Mucosa of stomach (tissue), 1 donor: ENCODE measurements around the gene CENPP.

Experiments
- H3K27me3 ChIP-seq: one replicate; pipeline ENCODE4 v1.7.0; 2013; ENCODE audit warnings: mild to moderate bottlenecking, low read length; ENCODE audit not compliant: control insufficient read depth, insufficient read depth
- H3K36me3 ChIP-seq: one replicate; pipeline ENCODE4 v1.7.0; 2013; ENCODE audit warnings: low read length; ENCODE audit not compliant: control insufficient read depth, insufficient read depth
- H3K4me1 ChIP-seq: one replicate; pipeline ENCODE4 v1.7.0; 2013; ENCODE audit warnings: mild to moderate bottlenecking, low read length; ENCODE audit not compliant: control insufficient read depth, insufficient read depth
- H3K4me3 ChIP-seq: one replicate; pipeline ENCODE4 v1.7.0; 2013; ENCODE audit warnings: low read length
- H3K9ac ChIP-seq: one replicate; pipeline ENCODE4 v1.7.0; 2013; ENCODE audit warnings: mild to moderate bottlenecking, low read length, moderate library complexity
- H3K9me3 ChIP-seq: one replicate; pipeline ENCODE4 v1.7.0; 2013; ENCODE audit warnings: mild to moderate bottlenecking, low read length, moderate library complexity; ENCODE audit not compliant: control insufficient read depth
- donor health status: Pancreatic carcinoma.

CENPP gene

GRCh38 chr9:92508018-92508820 is 182.5 kb downstream of the CENPP start:
- no peak overlapping the region for H3K9ac ChIP-seq
- H3K9me3 ChIP-seq, result no peaks in the 10 kb centered on the region
- no peaks in the 10 kb centered on the region for H3K36me3 ChIP-seq
- H3K27me3 ChIP-seq, result no peaks in the 10 kb centered on the region
- no peak overlapping the region for H3K4me3 ChIP-seq
- H3K4me1 ChIP-seq, result no peaks in the 10 kb centered on the region

DNA sequence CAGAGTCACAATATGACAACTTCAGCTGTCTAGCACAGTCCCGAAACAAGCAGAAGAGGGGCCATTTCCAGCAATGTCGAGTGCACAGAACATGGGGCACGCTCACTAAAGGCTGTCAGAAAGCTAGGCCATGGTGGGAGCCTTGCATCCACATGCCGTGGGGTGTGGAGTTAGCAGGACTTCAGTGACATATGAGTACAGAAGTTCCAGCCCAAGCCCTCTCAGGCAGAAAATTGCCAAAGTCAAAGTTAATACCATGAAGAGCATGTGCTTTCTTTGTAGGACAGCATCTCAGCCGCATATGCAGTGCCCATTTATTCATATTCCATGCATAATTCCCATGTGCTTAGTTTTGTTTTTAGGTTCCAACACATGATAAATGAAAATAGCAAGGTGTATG is 183.3 kb downstream of the CENPP start:
- Histone ChIP-seq H3K4me3 (no peak overlapping the region), H3K9ac (no peak overlapping the region), H3K27me3 (no peaks in the 10 kb centered on the region), H3K4me1 (no peaks in the 10 kb centered on the region), H3K9me3 (no peaks in the 10 kb centered on the region), H3K36me3 (no peaks in the 10 kb centered on the region)

GRCh38 chr9:92510747-92511146 is 185.0 kb downstream of the CENPP start:
- Histone ChIP-seq H3K36me3 (no peaks in the 10 kb centered on the region), H3K4me1 (no peaks in the 10 kb centered on the region)

GRCh38 chr9:92512622-92513021 is 186.9 kb downstream of the CENPP start:
- Histone ChIP-seq H3K4me3 (no peak overlapping the region), H3K9me3 (no peaks in the 10 kb centered on the region), H3K9ac (no peak overlapping the region), H3K4me1 (no peaks in the 10 kb centered on the region), H3K27me3 (no peaks in the 10 kb centered on the region), H3K36me3 (no peaks in the 10 kb centered on the region)

More at GRCh38 chr9:92510747-92511146, 185.0 kb downstream of the CENPP start:
- no peaks in the 10 kb centered on the region for H3K9me3 ChIP-seq
- H3K9ac ChIP-seq, result no peak overlapping the region
- H3K4me3 ChIP-seq, result no peak overlapping the region
- no peaks in the 10 kb centered on the region for H3K27me3 ChIP-seq

DNA sequence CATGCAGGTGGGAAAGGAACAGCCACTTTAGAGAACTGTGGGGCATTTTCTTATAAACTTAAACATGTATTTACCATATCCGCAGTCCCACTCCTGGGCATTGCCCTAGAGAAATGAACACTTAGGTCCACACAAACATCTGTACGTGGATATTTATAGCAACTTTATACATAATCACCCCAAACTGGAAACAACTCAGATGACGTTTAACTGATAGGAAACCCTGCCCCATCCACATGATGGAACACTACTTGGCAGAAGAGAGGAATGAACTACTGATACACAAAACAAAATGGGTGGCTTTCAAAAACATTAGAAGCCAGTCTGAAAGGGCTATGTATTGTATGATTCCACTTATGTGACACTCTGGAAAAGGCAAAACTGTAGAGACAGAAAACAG is 187.6 kb downstream of the CENPP start:
- no peaks in the 10 kb centered on the region for H3K4me1 ChIP-seq
- no peak overlapping the region for H3K4me3 ChIP-seq
- no peak overlapping the region for H3K9ac ChIP-seq
- H3K36me3 ChIP-seq, result no peaks in the 10 kb centered on the region
- no peaks in the 10 kb centered on the region for H3K9me3 ChIP-seq
- no peaks in the 10 kb centered on the region for H3K27me3 ChIP-seq

DNA sequence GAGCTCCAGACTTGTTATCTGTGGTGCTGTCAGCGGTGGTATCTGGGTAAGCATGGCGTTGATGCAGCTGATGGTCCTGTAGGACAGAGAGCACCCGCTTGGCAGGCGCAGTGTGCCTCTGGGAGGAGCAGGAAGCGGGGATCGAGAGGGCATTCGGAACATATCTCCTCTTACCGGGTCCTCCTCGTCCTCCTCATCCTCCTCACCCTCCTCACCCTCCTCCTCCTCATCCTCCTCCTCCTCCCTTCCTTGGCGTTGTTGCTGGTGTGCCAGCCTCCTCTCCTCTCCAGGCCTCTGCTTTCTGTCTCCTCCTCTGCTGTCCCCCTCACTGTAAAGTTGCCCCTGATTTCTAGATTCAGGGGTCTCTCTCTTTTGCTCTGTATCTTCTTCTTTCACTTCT is 188.9 kb downstream of the CENPP start:
- Histone ChIP-seq H3K36me3 (no peaks in the 10 kb centered on the region), H3K4me1 (no peaks in the 10 kb centered on the region), H3K9me3 (no peaks in the 10 kb centered on the region), H3K4me3 (no peak overlapping the region), H3K27me3 (no peaks in the 10 kb centered on the region), H3K9ac (no peak overlapping the region)

DNA sequence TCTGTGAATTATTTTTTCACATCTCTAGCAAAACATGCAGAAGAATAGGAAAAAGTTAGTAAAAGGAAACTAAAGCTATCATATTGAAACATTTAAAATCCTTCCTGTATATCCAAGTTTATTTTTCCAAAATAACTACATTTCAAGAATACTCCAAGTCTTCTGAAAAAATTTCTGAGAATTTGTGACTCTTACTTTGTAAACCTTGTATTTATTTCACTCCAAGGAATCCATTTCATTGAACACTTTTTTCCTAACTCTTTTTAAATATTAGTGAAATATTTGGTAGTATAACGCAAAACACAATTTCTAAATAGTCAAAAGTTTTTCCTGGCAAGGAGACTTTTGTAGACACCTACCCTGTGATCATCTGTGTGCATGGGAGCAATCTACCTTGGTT is 190.8 kb downstream of the CENPP start:
- no peak overlapping the region for H3K9ac ChIP-seq
- no peak overlapping the region for H3K4me3 ChIP-seq
- H3K27me3 ChIP-seq, result no peaks in the 10 kb centered on the region
- no peaks in the 10 kb centered on the region for H3K9me3 ChIP-seq
- no peaks in the 10 kb centered on the region for H3K4me1 ChIP-seq
- H3K36me3 ChIP-seq, result no peaks in the 10 kb centered on the region

DNA sequence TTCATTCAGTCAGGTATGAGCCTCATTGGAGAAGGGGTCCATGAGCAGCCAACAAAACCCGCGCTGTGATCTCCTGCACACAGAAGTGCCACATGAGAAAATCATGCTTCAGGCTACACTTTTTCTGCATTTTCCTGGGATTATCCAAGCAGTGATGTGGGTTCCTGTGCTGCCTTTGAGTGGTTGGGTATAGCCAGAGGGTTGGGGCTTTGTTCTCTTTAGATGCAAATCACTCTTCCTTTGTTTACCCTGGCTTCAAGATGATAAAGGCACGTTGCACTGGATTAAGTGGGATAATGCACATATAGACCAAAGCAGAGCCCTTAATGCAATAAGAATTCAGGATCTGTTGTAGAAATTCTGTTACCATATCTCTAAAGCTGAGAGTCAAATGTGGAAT is 191.3 kb downstream of the CENPP start:
- H3K4me1 ChIP-seq, result no peaks in the 10 kb centered on the region

GRCh38 chr9:92518199-92518598 is 192.4 kb downstream of the CENPP start:
- no peaks in the 10 kb centered on the region for H3K27me3 ChIP-seq
- H3K9me3 ChIP-seq, result no peaks in the 10 kb centered on the region
- no peaks in the 10 kb centered on the region for H3K36me3 ChIP-seq
- H3K4me3 ChIP-seq, result no peak overlapping the region
- no peak overlapping the region for H3K9ac ChIP-seq
- H3K4me1 ChIP-seq, result no peaks in the 10 kb centered on the region

More for the DNA sequence above, 191.3 kb downstream of the CENPP start:
- no peak overlapping the region for H3K4me3 ChIP-seq
- H3K9ac ChIP-seq, result no peak overlapping the region
- no peaks in the 10 kb centered on the region for H3K9me3 ChIP-seq
- no peaks in the 10 kb centered on the region for H3K36me3 ChIP-seq
- H3K27me3 ChIP-seq, result no peaks in the 10 kb centered on the region

- Histone ChIP-seq H3K4me3 (no peak overlapping the region), H3K27me3 (no peaks in the 10 kb centered on the region), H3K9ac (no peak overlapping the region), H3K4me1 (no peaks in the 10 kb centered on the region), H3K9me3 (no peaks in the 10 kb centered on the region), H3K36me3 (no peaks in the 10 kb centered on the region)
These were observed 195.1 kb downstream of the CENPP start for GRCh38 chr9:92520837-92521236.

GRCh38 chr9:92522983-92523970 is 197.5 kb downstream of the CENPP start:
- H3K36me3 ChIP-seq, result no peaks in the 10 kb centered on the region
- H3K9me3 ChIP-seq, result no peaks in the 10 kb centered on the region
- no peak overlapping the region for H3K9ac ChIP-seq
- no peak overlapping the region for H3K4me3 ChIP-seq
- no peaks in the 10 kb centered on the region for H3K4me1 ChIP-seq
- no peaks in the 10 kb centered on the region for H3K27me3 ChIP-seq

GRCh38 chr9:92524881-92525280 is 199.1 kb downstream of the CENPP start:
- no peaks in the 10 kb centered on the region for H3K36me3 ChIP-seq
- no peaks in the 10 kb centered on the region for H3K4me1 ChIP-seq
- H3K27me3 ChIP-seq, result no peaks in the 10 kb centered on the region
- no peak overlapping the region for H3K9ac ChIP-seq
- no peaks in the 10 kb centered on the region for H3K9me3 ChIP-seq
- H3K4me3 ChIP-seq, result no peak overlapping the region
